Spleen (tissue), 7 donors: ENCODE results near the gene FOXM1.

Experiments used
- CTCF ChIP-seq, 11 experiments: fragments of 200-600 bp in 7 of 11; fragments of 450-650 bp in 4 of 11; sonication (generic) in 4 of 11; IDR thresholded peaks in 8 of 11; conservative IDR thresholded peaks in 3 of 11; 1 replicate in 7 of 11; 2 replicates in 4 of 11; pipeline versions ENCODE4 v1.4.0 to v1.8.0; 2016 to 2021; ENCODE audit warnings: antibody characterized with exemption in 11 of 11, inconsistent platforms in 4 of 11, mild to moderate bottlenecking in 1 of 11
- POLR2A ChIP-seq, 3 donors: fragments of 450-650 bp; IDR thresholded peaks; one replicate each; pipeline ENCODE4 v1.5.1; 2017; ENCODE audit warnings: antibody characterized with exemption in 3 of 3, mild to moderate bottlenecking in 1 of 3
- POLR2AphosphoS5 ChIP-seq, 3 donors: sonication (generic); formaldehyde crosslinking; IDR thresholded peaks; one replicate each; pipeline ENCODE4 v1.5.1; 2017; ENCODE audit warnings: antibody characterized with exemption in 3 of 3
- donor health status: DM: no; HTN: no; CAD: no; lungs with moderate emphysema.
- donor health status: DM: no; HTN: no; CAD: no.
- donor health status: DM: no; HTN: no; CAD: no.

GRCh38 chr12:2857576-2857975 lies 19.4 kb downstream of the FOXM1 start:
- no peak for TF ChIP-seq CTCF (IDR thresholded peaks at IDR 0.05 in 8 of 11, conservative IDR thresholded peaks at IDR 0.05 in 3 of 11)
- no peak for TF ChIP-seq POLR2A (IDR thresholded peaks at IDR 0.05)
- no peak for TF ChIP-seq POLR2AphosphoS5 (IDR thresholded peaks at IDR 0.05)
